ENCODE results near the gene ARHGAP1. TPM values are rescaled to one million over a fixed set of nuclear protein-coding genes. Genes with fewer than 3 reads are reported as not detected.

Gene ARHGAP1
- total RNA-seq, 4 donors from 2014 or later, result 30.8 to 57.9 (median 47.7) TPM

DNA sequence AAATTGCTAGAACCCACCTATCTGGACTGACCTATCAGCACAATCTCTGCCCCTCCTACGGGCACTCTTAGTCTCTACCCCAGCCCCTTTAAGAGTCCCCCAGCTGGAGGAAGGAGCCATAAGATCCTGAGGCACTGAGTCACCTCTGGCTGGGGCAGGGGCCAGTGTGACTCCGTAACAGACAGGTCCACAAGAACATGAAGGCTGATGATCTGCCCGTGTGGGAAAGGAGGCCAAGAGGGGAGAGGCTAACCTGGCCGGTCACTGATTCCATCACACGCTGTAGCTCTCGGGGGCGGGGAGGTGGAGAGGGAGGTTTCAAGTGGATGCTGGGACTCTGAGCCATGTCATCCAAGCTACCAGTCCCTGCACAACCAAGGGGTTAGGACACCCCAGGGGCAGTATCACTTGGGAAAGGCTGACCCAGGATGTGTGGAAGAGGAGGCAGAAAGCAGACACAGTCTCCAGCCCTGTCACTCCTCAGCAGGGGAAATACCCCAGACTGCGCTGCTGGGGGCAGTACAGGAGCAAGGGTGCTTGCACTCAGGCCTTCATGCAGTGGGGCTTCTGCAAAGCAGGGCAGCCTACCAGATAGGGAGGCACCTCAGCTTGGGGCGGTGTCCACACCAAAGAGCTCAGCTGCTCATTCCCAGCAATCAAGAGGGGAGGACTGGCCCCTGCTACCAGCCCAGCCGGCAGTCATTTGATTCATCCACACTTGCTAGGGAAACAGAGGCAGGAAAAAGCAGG is 22.3 kb downstream of the ARHGAP1 start:
- no peak for DNase-seq
- 87% methylated on average over 7 to 10 of the region's 10 CpGs for WGBS, 2 donors
- peak overlapping the region in 1 of 3 donors; percentile 13 for H3K27ac ChIP-seq
- H3K27me3 ChIP-seq, result no peaks in the 10 kb centered on the region
- TF ChIP-seq POLR2A (IDR thresholded peaks at IDR 0.05) (no peak), CTCF (IDR thresholded peaks at IDR 0.05) (no peak)
- H3K4me1 ChIP-seq, result peaks cover 27 to 36% of the 10 kb centered on the region in 2 donors
- no peak overlapping the region for H3K4me3 ChIP-seq (replicated peaks in 1 of 3)
- intact Hi-C loops (cut with DNase I), result no loop called here
- H3K9me3 ChIP-seq, result no peaks in the 10 kb centered on the region
- H3K36me3 ChIP-seq, result peaks cover 38 to 48% of the 10 kb centered on the region in 2 donors

GRCh38 chr11:46677169-46677568 is 23.2 kb downstream of the ARHGAP1 start:
- 84 to 86% methylated on average over 6 to 7 of the region's 8 CpGs for WGBS, 2 donors
- Histone ChIP-seq H3K4me3 (replicated peaks in 1 of 3) (no peak overlapping the region), H3K27ac (peak overlapping the region in 1 of 3 donors; percentile 89), H3K4me1 (peaks cover 31 to 44% of the 10 kb centered on the region in 2 donors), H3K9me3 (no peaks in the 10 kb centered on the region), H3K36me3 (peaks cover 48 to 58% of the 10 kb centered on the region in 2 donors), H3K27me3 (no peaks in the 10 kb centered on the region)
- no peak for DNase-seq
- intact Hi-C loops (cut with DNase I), result no loop called here
- TF ChIP-seq POLR2A (IDR thresholded peaks at IDR 0.05), result no peak
- TF ChIP-seq CTCF (IDR thresholded peaks at IDR 0.05), result no peak

- Histone ChIP-seq H3K27ac (peak overlapping the region; percentile 81 to 89 (median 84)), H3K9me3 (no peaks in the 10 kb centered on the region), H3K4me3 (replicated peaks in 1 of 3) (no peak overlapping the region), H3K27me3 (no peaks in the 10 kb centered on the region), H3K36me3 (peaks cover 48 to 55% of the 10 kb centered on the region in 2 donors), H3K4me1 (peaks cover 32 to 50% of the 10 kb centered on the region in 2 donors)
- WGBS, 2 donors, result 85 to 89% methylated on average over 15 of the region's 15 CpGs
- DNase-seq, result no peak
- intact Hi-C loops (cut with DNase I), result no loop called here
- TF ChIP-seq CTCF (IDR thresholded peaks at IDR 0.05) (no peak), POLR2A (IDR thresholded peaks at IDR 0.05) (no peak)
These were observed 23.8 kb downstream of the ARHGAP1 start for GRCh38 chr11:46676436-46677158.

DNA sequence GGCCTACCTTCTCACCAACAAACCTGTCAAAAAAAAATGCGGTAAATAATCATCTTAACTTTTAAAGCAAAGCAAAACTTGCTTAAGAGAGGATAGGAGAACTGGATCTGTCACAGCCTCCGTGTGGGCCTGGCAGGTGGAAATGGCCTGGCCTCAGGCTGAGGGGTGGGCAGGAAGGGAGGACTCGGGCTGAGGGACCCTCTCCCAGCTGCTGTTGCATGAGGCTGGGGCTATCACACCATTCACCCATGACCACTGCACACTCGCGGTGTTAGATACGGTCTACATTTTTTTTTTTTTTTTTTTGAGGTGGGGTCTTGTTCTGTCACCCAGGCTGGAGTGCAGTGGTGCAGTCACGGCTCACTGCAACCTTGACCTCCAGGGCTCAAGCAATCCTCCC is 24.5 kb downstream of the ARHGAP1 start:
- Histone ChIP-seq H3K9me3 (no peaks in the 10 kb centered on the region), H3K27ac (peak overlapping the region; percentile 81 to 89 (median 84)), H3K36me3 (peaks cover 51 to 54% of the 10 kb centered on the region in 2 donors), H3K4me3 (replicated peaks in 1 of 3) (no peak overlapping the region), H3K4me1 (peaks cover 32 to 52% of the 10 kb centered on the region in 2 donors), H3K27me3 (no peaks in the 10 kb centered on the region)
- WGBS, 2 donors, result 68 to 73% methylated on average over 7 of the region's 7 CpGs
- no peak for TF ChIP-seq CTCF (IDR thresholded peaks at IDR 0.05)
- TF ChIP-seq POLR2A (IDR thresholded peaks at IDR 0.05), result no peak
- no peak for DNase-seq
- intact Hi-C loops (cut with DNase I), result no loop called here

Measured in thyroid gland (tissue), 4 donors.